K562 (cell line): ENCODE measurements around the gene RGS14. TPM values are rescaled to one million over a fixed set of nuclear protein-coding genes. Genes with fewer than 3 reads are reported as not detected.
A peak's percentile ranks its signal among the peaks of the same experiment; 100 is the strongest.

Source experiments
- ATF4 ChIP-seq: fragments of 450-650 bp; formaldehyde crosslinking; IDR thresholded peaks from 2 replicates; pipeline ENCODE4 v1.4.0; 2022; ENCODE audit warnings: mild to moderate bottlenecking, moderate library complexity
- CEBPG ChIP-seq, 3 experiments: fragments of 200-800 bp in 1 of 3; sonication (Bioruptor generic) in 1 of 3; sonication (generic) in 1 of 3; formaldehyde crosslinking in 1 of 3; IDR thresholded peaks in 2 of 3; conservative IDR thresholded peaks in 1 of 3; 2 replicates each; pipeline versions ENCODE4 v1.6.1 to v1.8.0; 2016 to 2022; ENCODE audit warnings: missing compliant biosample characterization in 2 of 3, missing genetic modification characterization in 2 of 3, mild to moderate bottlenecking in 1 of 3, missing genetic modification reagents in 1 of 3
- EWSR1 ChIP-seq: fragments of 450-650 bp; IDR thresholded peaks from 2 replicates; pipeline ENCODE4 v1.6.1; 2018; ENCODE audit warnings: borderline replicate concordance, mild to moderate bottlenecking, low read depth, moderate library complexity; ENCODE audit not compliant: partially characterized antibody
- GABPA ChIP-seq: fragments of 200-800 bp; sonication (Bioruptor generic); conservative IDR thresholded peaks from 2 replicates; pipeline ENCODE4 v1.6.1; 2016; ENCODE audit warnings: low read depth, missing genetic modification characterization, missing compliant biosample characterization
- MNT ChIP-seq, 2 experiments: fragments of 450-650 bp; conservative IDR thresholded peaks; 2 replicates each; pipeline ENCODE4 v1.6.1; 2017; ENCODE audit warnings: mild to moderate bottlenecking in 2 of 2, moderate library complexity in 2 of 2
- MTA1 ChIP-seq: fragments of 450-650 bp; IDR thresholded peaks from 2 replicates; pipeline ENCODE4 v1.6.1; 2017; ENCODE audit warnings: borderline replicate concordance
- NFE2L1 ChIP-seq: fragments of 450-650 bp; IDR thresholded peaks from 2 replicates; pipeline ENCODE4 v1.6.1; 2016; ENCODE audit warnings: missing genetic modification characterization, low read depth, mild to moderate bottlenecking, missing compliant biosample characterization, moderate library complexity, borderline replicate concordance
- NR2F6 ChIP-seq: fragments of 450-650 bp; formaldehyde crosslinking; IDR thresholded peaks from 2 replicates; pipeline ENCODE4 v1.4.0; 2020; ENCODE audit warnings: mild to moderate bottlenecking
- POLR2G ChIP-seq: fragments of 200-400 bp; formaldehyde crosslinking; IDR thresholded peaks from 2 replicates; pipeline ENCODE4 v1.6.1; 2017; ENCODE audit warnings: low read depth, mild to moderate bottlenecking, antibody characterized with exemption, low read length, moderate library complexity
- RAD51 ChIP-seq: fragments of 450-650 bp; IDR thresholded peaks from 2 replicates; pipeline ENCODE4 v1.7.1; 2016; ENCODE audit warnings: low read depth, mild to moderate bottlenecking, borderline replicate concordance
- RFX1 ChIP-seq: fragments of 450-650 bp; IDR thresholded peaks from 2 replicates; pipeline ENCODE4 v1.6.1; 2016; ENCODE audit warnings: mild to moderate bottlenecking, moderate library complexity
- RFX5 ChIP-seq: IDR thresholded peaks from 2 replicates; pipeline ENCODE4 v1.6.1; 2011; ENCODE audit warnings: low read depth, mild to moderate bottlenecking, improper control_type of control experiment, low read length
- TCF7 ChIP-seq: sonication (generic); IDR thresholded peaks from 2 replicates; pipeline ENCODE4 v1.6.1; 2016; ENCODE audit warnings: antibody characterized with exemption, borderline replicate concordance
- ZFP1 ChIP-seq: fragments of 450-650 bp; formaldehyde crosslinking; IDR thresholded peaks from 2 replicates; pipeline ENCODE4 v1.4.0; 2020; ENCODE audit warnings: mild to moderate bottlenecking, mixed read lengths
- polyA plus RNA-seq, 8 experiments: library from polyadenylated mRNA; depleted of rRNA in 4 of 8; stranded (reverse) in 5 of 8; unstranded in 3 of 8; fragments of >200 nt; fragmentation: Nextera tagmentation in 2 of 8; fragmentation: Illumina TruSeq in 1 of 8; extraction: Ambion mirVana in 2 of 8; extraction: Trizol in 1 of 8; gene quantifications; 2 replicates each; pipeline versions ENCODE4 v1.2.1 to v1.2.3, GENCODE V29; 2011 to 2014; ENCODE audit warnings: inconsistent platforms in 1 of 8, missing spikeins in 1 of 8
- total RNA-seq, 7 experiments: library from RNA; depleted of rRNA in 6 of 7; stranded (reverse); fragments of >200 nt in 6 of 7; fragmentation: Illumina TruSeq in 2 of 7; extraction: Trizol in 2 of 7; gene quantifications; 2 replicates each; pipeline versions ENCODE4 v1.2.1 to v1.2.3, GENCODE V29; 2011 to 2021; ENCODE audit warnings: low replicate concordance in 1 of 7
- TF ChIP-seq, protein P1 (sequence below): fragments of 250-450 bp; sonication (Bioruptor Pico); IDR thresholded peaks from 2 replicates; pipeline ENCODE4 v1.8.0; 2021; ENCODE audit warnings: mild to moderate bottlenecking, moderate library complexity
- TF ChIP-seq, protein P2 (sequence below): fragments of 250-450 bp; sonication (Bioruptor Pico); IDR thresholded peaks from 2 replicates; pipeline ENCODE4 v1.9.0; 2021; ENCODE audit warnings: mild to moderate bottlenecking, inconsistent platforms

The RGS14 gene
- total and polyA plus RNA-seq, 9 of the 15 experiments (the other 6 are each of a cell fraction or from before 2014, with no cell fraction given): 0.28 to 75.9 (median 34.5) TPM

DNA sequence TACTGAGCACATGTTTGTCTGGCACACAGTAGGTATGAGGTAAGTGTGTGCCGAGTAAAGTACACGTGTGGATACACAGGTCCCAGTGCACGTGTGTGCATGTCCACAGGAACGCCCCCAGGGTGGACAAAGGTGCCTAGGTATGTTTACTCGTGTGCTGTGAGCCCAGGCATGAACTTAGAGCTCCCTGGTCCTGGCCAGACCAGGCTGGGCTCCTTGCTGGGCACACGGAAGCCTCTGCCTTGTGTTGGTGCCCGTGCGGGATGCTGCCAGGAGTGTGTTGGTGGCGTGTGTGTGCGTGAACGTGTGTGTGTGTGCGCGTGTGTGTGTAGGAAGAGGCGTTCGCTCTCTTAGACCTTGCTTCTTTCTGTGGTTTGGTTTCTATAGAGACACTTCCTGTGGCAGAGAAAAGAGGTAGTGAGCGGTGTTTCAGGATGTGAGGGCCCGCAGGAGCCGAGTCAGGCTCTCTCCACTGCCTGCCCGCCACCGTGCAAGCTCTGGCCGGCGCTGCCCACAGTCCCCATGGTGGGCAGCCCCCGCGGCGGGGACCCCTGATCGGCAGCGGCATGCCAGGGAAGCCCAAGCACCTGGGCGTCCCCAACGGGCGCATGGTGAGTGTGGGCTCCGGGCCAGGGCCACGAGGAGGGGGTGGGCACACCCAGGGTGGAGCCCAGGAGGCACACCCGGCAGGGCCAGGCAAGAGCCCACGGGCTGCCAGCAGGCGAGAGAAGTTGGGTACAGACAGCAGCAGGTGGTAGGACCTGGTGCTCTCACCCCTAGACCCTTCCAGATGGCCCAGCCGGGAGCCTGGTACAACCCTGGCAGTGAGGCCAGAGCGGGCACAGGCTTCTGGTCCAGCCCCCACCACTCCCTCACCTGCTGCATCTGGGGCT lies at the start of gene RGS14 (continued):
- 0 out of 4 replicates have a peak, but pooled peaks of 1 of the 2 experiments have one; percentile 27 for TF ChIP-seq MNT (conservative IDR thresholded peaks at IDR 0.05)
- TF ChIP-seq, protein P1, sequence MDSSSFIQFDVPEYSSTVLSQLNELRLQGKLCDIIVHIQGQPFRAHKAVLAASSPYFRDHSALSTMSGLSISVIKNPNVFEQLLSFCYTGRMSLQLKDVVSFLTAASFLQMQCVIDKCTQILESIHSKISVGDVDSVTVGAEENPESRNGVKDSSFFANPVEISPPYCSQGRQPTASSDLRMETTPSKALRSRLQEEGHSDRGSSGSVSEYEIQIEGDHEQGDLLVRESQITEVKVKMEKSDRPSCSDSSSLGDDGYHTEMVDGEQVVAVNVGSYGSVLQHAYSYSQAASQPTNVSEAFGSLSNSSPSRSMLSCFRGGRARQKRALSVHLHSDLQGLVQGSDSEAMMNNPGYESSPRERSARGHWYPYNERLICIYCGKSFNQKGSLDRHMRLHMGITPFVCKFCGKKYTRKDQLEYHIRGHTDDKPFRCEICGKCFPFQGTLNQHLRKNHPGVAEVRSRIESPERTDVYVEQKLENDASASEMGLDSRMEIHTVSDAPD (CRISPR knock-in tag): no peak
- no peak for TF ChIP-seq RAD51
- TF ChIP-seq GABPA (tag): peak; percentile 80
- TF ChIP-seq NFE2L1: no peak
- no peak for TF ChIP-seq ATF4 (CRISPR knock-in tag)
- TF ChIP-seq, protein P2, sequence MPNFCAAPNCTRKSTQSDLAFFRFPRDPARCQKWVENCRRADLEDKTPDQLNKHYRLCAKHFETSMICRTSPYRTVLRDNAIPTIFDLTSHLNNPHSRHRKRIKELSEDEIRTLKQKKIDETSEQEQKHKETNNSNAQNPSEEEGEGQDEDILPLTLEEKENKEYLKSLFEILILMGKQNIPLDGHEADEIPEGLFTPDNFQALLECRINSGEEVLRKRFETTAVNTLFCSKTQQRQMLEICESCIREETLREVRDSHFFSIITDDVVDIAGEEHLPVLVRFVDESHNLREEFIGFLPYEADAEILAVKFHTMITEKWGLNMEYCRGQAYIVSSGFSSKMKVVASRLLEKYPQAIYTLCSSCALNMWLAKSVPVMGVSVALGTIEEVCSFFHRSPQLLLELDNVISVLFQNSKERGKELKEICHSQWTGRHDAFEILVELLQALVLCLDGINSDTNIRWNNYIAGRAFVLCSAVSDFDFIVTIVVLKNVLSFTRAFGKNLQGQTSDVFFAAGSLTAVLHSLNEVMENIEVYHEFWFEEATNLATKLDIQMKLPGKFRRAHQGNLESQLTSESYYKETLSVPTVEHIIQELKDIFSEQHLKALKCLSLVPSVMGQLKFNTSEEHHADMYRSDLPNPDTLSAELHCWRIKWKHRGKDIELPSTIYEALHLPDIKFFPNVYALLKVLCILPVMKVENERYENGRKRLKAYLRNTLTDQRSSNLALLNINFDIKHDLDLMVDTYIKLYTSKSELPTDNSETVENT (CRISPR knock-in tag): no peak
- peak; percentile 63 for TF ChIP-seq POLR2G
- no peak; the same call in 1 of the 2 replicates for TF ChIP-seq RFX1
- TF ChIP-seq ZFP1 (CRISPR knock-in tag): no peak
- no peak for TF ChIP-seq RFX5
- no peak for TF ChIP-seq CEBPG (CRISPR knock-in tag; IDR thresholded peaks at IDR 0.05)
- no peak for TF ChIP-seq CEBPG (tag; conservative IDR thresholded peaks at IDR 0.05 in 1 of 2, IDR thresholded peaks at IDR 0.05 in 1 of 2)
- TF ChIP-seq NR2F6: no peak
- TF ChIP-seq TCF7: no peak
- no peak for TF ChIP-seq EWSR1
- TF ChIP-seq MTA1: no peak
